K562 (cell line): ENCODE data around the gene TCF20. TPM values are rescaled to one million over a fixed set of nuclear protein-coding genes. Genes with fewer than 3 reads are reported as not detected.

ENCODE experiments used
- ATAC-seq: fragments of 200-7000 bp; cut with Tn5 transposase; 3 replicates; pipeline ENCODE4 v1.9.1; 2020; ENCODE audit warnings: moderate library complexity
- BruUV-seq: library from RNA; stranded (reverse); fragments of 400-500 nt; replicated peaks from 2 replicates; lab custom pipeline; 2021; lab: Mats Ljungman, UMichigan
- CTCF ChIA-PET: fragments of 300-600 bp; formaldehyde crosslinking; extraction: SDS; loops from one replicate; lab custom pipeline; 2021; ENCODE audit warnings: low intra/inter-chr PET ratio; lab: Yijun Ruan, JAX
- POLR2A ChIA-PET: fragments of 300-600, 350-650 bp; sonication (Branson Sonifier 250); formaldehyde crosslinking; extraction: SDS; loops from one replicate; lab custom pipeline; 2021; ENCODE audit warnings: antibody characterized with exemption, inconsistent platforms; lab: Yijun Ruan, JAX
- DNase-seq, 4 experiments: peaks; one replicate each; pipeline versions ENCODE4 v3.0.0 to v3.0.0-alpha.2; 2011 to 2018; ENCODE audit warnings: low spot score in 3 of 4, mixed read lengths in 3 of 4; ENCODE audit errors: extremely low read depth in 1 of 4
- FAIRE-seq: peaks from 2 replicates; lab custom pipeline; 2011; peaks lifted over from hg19 to GRCh38; lab: Jason Lieb, UNC
- H2AFZ ChIP-seq: 2 replicates; pipeline ENCODE4 v1.6.0; 2011; ENCODE audit warnings: low read depth, low read length, control low read depth, inconsistent platforms
- H3K27ac ChIP-seq: fragments of 200-600 bp; 3 replicates; pipeline ENCODE4 v1.8.0; 2011; ENCODE audit warnings: low read depth, mild to moderate bottlenecking, control low read depth, inconsistent platforms, low read length, moderate library complexity, mixed read lengths; ENCODE audit errors: extremely low read depth
- H3K27me3 ChIP-seq, 2 experiments: fragments of 300-600 bp in 1 of 2; 2 replicates in 1 of 2; 3 replicates in 1 of 2; pipeline versions ENCODE4 v1.6.0 to v1.8.0; 2011; ENCODE audit warnings: inconsistent platforms in 2 of 2, low read length in 2 of 2, mild to moderate bottlenecking in 1 of 2, mixed read lengths in 1 of 2, moderate library complexity in 1 of 2; ENCODE audit not compliant: control insufficient read depth in 2 of 2, insufficient read depth in 2 of 2
- H3K36me3 ChIP-seq: fragments of 300-600 bp; 3 replicates; pipeline ENCODE4 v1.8.0; 2011; ENCODE audit warnings: mild to moderate bottlenecking, low read length, inconsistent platforms; ENCODE audit not compliant: control insufficient read depth, insufficient read depth
- H3K4me1 ChIP-seq, 2 experiments: fragments of 200-600 bp in 1 of 2; replicated peaks in 1 of 2; 2 replicates in 1 of 2; 3 replicates in 1 of 2; pipeline versions ENCODE4 v1.5.1 to v1.8.0; 2011; ENCODE audit warnings: inconsistent platforms in 2 of 2, low read length in 2 of 2, mild to moderate bottlenecking in 1 of 2, mixed read lengths in 1 of 2, moderate library complexity in 1 of 2; ENCODE audit not compliant: control insufficient read depth in 2 of 2, insufficient read depth in 2 of 2
- H3K4me2 ChIP-seq: 2 replicates; pipeline ENCODE4 v1.6.1; 2011; ENCODE audit warnings: low read length, control low read depth, inconsistent platforms, mixed read lengths; ENCODE audit not compliant: insufficient read depth
- H3K4me3 ChIP-seq: fragments of 200-600 bp; sonication (generic), shearing (Covaris generic); 2 replicates; pipeline ENCODE4 v1.5.1; 2016; ENCODE audit warnings: control low read depth, inconsistent platforms
- H3K79me2 ChIP-seq: fragments of 200-600 bp; 3 replicates; pipeline ENCODE4 v1.8.0; 2011; ENCODE audit warnings: low read length, inconsistent platforms; ENCODE audit not compliant: control insufficient read depth, insufficient read depth
- H3K9ac ChIP-seq, 2 experiments: 2 replicates each; pipeline versions ENCODE4 v1.6.0 to v1.6.1; 2011; ENCODE audit warnings: low read depth in 2 of 2, low read length in 2 of 2, control low read depth in 1 of 2, inconsistent platforms in 1 of 2, mild to moderate bottlenecking in 1 of 2, mixed read lengths in 1 of 2; ENCODE audit not compliant: insufficient read depth in 1 of 2
- H3K9me1 ChIP-seq: one replicate; pipeline ENCODE4 v1.6.0; 2011; ENCODE audit warnings: inconsistent platforms, mild to moderate bottlenecking, low read length, moderate library complexity; ENCODE audit not compliant: control insufficient read depth, insufficient read depth
- H3K9me3 ChIP-seq: replicated peaks from 2 replicates; pipeline ENCODE4 v1.5.1; 2011; ENCODE audit warnings: low read depth, low read length, inconsistent platforms; ENCODE audit not compliant: control insufficient read depth, insufficient read depth
- H4K20me1 ChIP-seq: replicated peaks from 2 replicates; pipeline ENCODE4 v1.6.1; 2011; ENCODE audit warnings: low read length, inconsistent platforms, mixed read lengths; ENCODE audit not compliant: control insufficient read depth, insufficient read depth
- BCLAF1 ChIP-seq, 2 experiments: fragments of 450-650 bp in 1 of 2; IDR thresholded peaks; 2 replicates each; pipeline ENCODE4 v1.6.1; 2011 to 2017; ENCODE audit warnings: low read depth in 2 of 2, antibody characterized with exemption in 1 of 2, borderline replicate concordance in 1 of 2, low read length in 1 of 2, mild to moderate bottlenecking in 1 of 2, mixed read lengths in 1 of 2; ENCODE audit not compliant: control insufficient read depth in 1 of 2
- HDAC2 ChIP-seq: fragments of 450-650 bp; IDR thresholded peaks from 2 replicates; pipeline ENCODE4 v1.6.1; 2016; ENCODE audit warnings: mild to moderate bottlenecking
- RNF2 ChIP-seq: sonication (generic); IDR thresholded peaks from 2 replicates; pipeline ENCODE4 v1.6.1; 2016
- SIN3A ChIP-seq, 2 experiments: fragments of 150-350 bp in 1 of 2; IDR thresholded peaks; 2 replicates each; pipeline ENCODE4 v1.6.1; 2011 to 2016; ENCODE audit warnings: borderline replicate concordance in 2 of 2, low read depth in 2 of 2, low read length in 2 of 2, mild to moderate bottlenecking in 2 of 2, moderate library complexity in 2 of 2; ENCODE audit not compliant: control insufficient read depth in 1 of 2
- SIRT6 ChIP-seq: IDR thresholded peaks from one replicate; pipeline ENCODE4 v1.6.1; 2012; ENCODE audit warnings: low read depth, mild to moderate bottlenecking, control low read depth, inconsistent platforms, low read length, moderate library complexity
- SMARCE1 ChIP-seq: fragments of 450-650 bp; IDR thresholded peaks from 2 replicates; pipeline ENCODE4 v1.7.1; 2016; ENCODE audit warnings: mild to moderate bottlenecking
- SOX6 ChIP-seq: fragments of 450-650 bp; IDR thresholded peaks from 2 replicates; pipeline ENCODE4 v1.6.1; 2014; ENCODE audit warnings: mild to moderate bottlenecking
- SRSF9 ChIP-seq: fragments of 200-400 bp; formaldehyde crosslinking; IDR thresholded peaks from 2 replicates; pipeline ENCODE4 v1.6.1; 2017; ENCODE audit warnings: low read depth, low read length, borderline replicate concordance
- TEAD2 ChIP-seq: fragments of 450-650 bp; IDR thresholded peaks from 2 replicates; pipeline ENCODE4 v1.6.1; 2016; ENCODE audit warnings: missing genetic modification characterization, control low read depth, missing compliant biosample characterization
- ZNF407 ChIP-seq: fragments of 450-650 bp; IDR thresholded peaks from 2 replicates; pipeline ENCODE4 v1.6.1; 2016; ENCODE audit warnings: low read depth
- ZNF589 ChIP-seq: fragments of 200-800 bp; sonication (Bioruptor generic); IDR thresholded peaks from 2 replicates; pipeline ENCODE4 v1.6.1; 2016; ENCODE audit warnings: low read depth, missing genetic modification characterization, missing compliant biosample characterization
- ZNF699 ChIP-seq: fragments of 250-450 bp; sonication (Bioruptor Pico); IDR thresholded peaks from 2 replicates; pipeline ENCODE4 v1.8.0; 2021; ENCODE audit warnings: mild to moderate bottlenecking, moderate library complexity; ENCODE audit not compliant: insufficient replicate concordance
- WGBS: fragments of 100-300 bp; shearing (Covaris generic); methylation state at CpG from one replicate; pipeline ENCODE4 v1.1.6; 2016; ENCODE audit warnings: low coverage, mixed read lengths; ENCODE audit not compliant: insufficient coverage; ENCODE audit errors: missing lambda C conversion rate; 5-methylcytosine and 5-hydroxymethylcytosine counted together
- in situ Hi-C: fragments of 300-500 bp; cut with MboI; formaldehyde crosslinking; loops from 4 replicates; pipeline ENCODE4 v1.15.0; 2018; ENCODE audit warnings: inconsistent platforms, mixed read lengths
- intact Hi-C: fragments of 100-400 bp; cut with micrococcal nuclease; formaldehyde crosslinking; loops from 2 replicates; pipeline ENCODE4 v1.14.2; 2022
- polyA plus RNA-seq, 8 experiments: library from polyadenylated mRNA; depleted of rRNA in 4 of 8; stranded (reverse) in 5 of 8; unstranded in 3 of 8; fragments of >200 nt; fragmentation: Nextera tagmentation in 2 of 8; fragmentation: Illumina TruSeq in 1 of 8; extraction: Ambion mirVana in 2 of 8; extraction: Trizol in 1 of 8; gene quantifications; 2 replicates each; pipeline versions ENCODE4 v1.2.1 to v1.2.3, GENCODE V29; 2011 to 2014; ENCODE audit warnings: inconsistent platforms in 1 of 8, missing spikeins in 1 of 8
- total RNA-seq, 7 experiments: library from RNA; depleted of rRNA in 6 of 7; stranded (reverse); fragments of >200 nt in 6 of 7; fragmentation: Illumina TruSeq in 2 of 7; extraction: Trizol in 2 of 7; gene quantifications; 2 replicates each; pipeline versions ENCODE4 v1.2.1 to v1.2.3, GENCODE V29; 2011 to 2021; ENCODE audit warnings: low replicate concordance in 1 of 7

TCF20 gene
- total and polyA plus RNA-seq, 9 of the 15 experiments (the other 6 are each of a cell fraction or from before 2014, with no cell fraction given), result 0.35 to 43.6 (median 17.5) TPM

- H3K4me1 ChIP-seq, result no peaks in the 10 kb centered on the region; a peak in 3 of 5 replicates
- H3K9me1 ChIP-seq, result no peaks in the 10 kb centered on the region
- no peak for FAIRE-seq
- WGBS, result 86% methylated on average over 1 of the region's 1 CpG
- no peak overlapping the region for H3K9ac ChIP-seq
- ChIA-PET CTCF (no interaction called here), POLR2A (no interaction called here)
- no peak overlapping the region for H3K4me2 ChIP-seq
- in situ Hi-C loops (no loop called here), intact Hi-C loops (no loop called here)
- no peaks in the 10 kb centered on the region for H3K27me3 ChIP-seq
- no peak overlapping the region for H2AFZ ChIP-seq
- H3K4me3 ChIP-seq, result no peak overlapping the region
- no TSS peak for BruUV-seq
- no peaks in the 10 kb centered on the region for H3K36me3 ChIP-seq
- no peak for ATAC-seq
- 0 out of 2 replicates have a peak, but pooled peaks cover 1% of the 10 kb centered on the region for H3K9me3 ChIP-seq
- peaks cover 69% of the 10 kb centered on the region for H3K79me2 ChIP-seq
- no peak overlapping the region for H3K27ac ChIP-seq
- DNase-seq, result no peak
- H4K20me1 ChIP-seq, result peaks cover 8% of the 10 kb centered on the region; the same call in 1 of the 2 replicates
- TF ChIP-seq SIRT6 (no peak), RNF2 (no peak), BCLAF1 (IDR thresholded peaks at IDR 0.05; ENCODE audit: borderline replicate concordance in 1 of 2, control insufficient read depth in 1 of 2, low read depth in 2 of 2, low read length in 1 of 2) (no peak), ZNF407 (no peak), ZNF699 (no peak), SMARCE1 (no peak), ZNF589 (no peak), HDAC2 (no peak), SRSF9 (no peak), SOX6 (no peak), TEAD2 (tag) (no peak), SIN3A (IDR thresholded peaks at IDR 0.05; ENCODE audit: borderline replicate concordance in 2 of 2, control insufficient read depth in 1 of 2, low read depth in 2 of 2, low read length in 2 of 2) (no peak)
Measured at GRCh38 chr22:42225841-42226240, 44.6 kb downstream of the TCF20 start.
